Spleen (tissue), 7 donors: ENCODE results near the gene MDFI.

Experiments used
- POLR2A ChIP-seq, 3 donors: fragments of 450-650 bp; IDR thresholded peaks; one replicate each; pipeline ENCODE4 v1.5.1; 2017; ENCODE audit warnings: antibody characterized with exemption in 3 of 3, mild to moderate bottlenecking in 1 of 3
- POLR2AphosphoS5 ChIP-seq, 3 donors: sonication (generic); formaldehyde crosslinking; IDR thresholded peaks; one replicate each; pipeline ENCODE4 v1.5.1; 2017; ENCODE audit warnings: antibody characterized with exemption in 3 of 3
- TF ChIP-seq, protein P1 (sequence below), 11 experiments: fragments of 200-600 bp in 7 of 11; fragments of 450-650 bp in 4 of 11; sonication (generic) in 4 of 11; IDR thresholded peaks in 8 of 11; conservative IDR thresholded peaks in 3 of 11; 1 replicate in 7 of 11; 2 replicates in 4 of 11; pipeline versions ENCODE4 v1.4.0 to v1.8.0; 2016 to 2021; ENCODE audit warnings: antibody characterized with exemption in 11 of 11, inconsistent platforms in 4 of 11, mild to moderate bottlenecking in 1 of 11
- donor health status: DM: no; HTN: no; CAD: no; lungs with moderate emphysema.
- donor health status: DM: no; HTN: no; CAD: no.
- donor health status: DM: no; HTN: no; CAD: no.

DNA sequence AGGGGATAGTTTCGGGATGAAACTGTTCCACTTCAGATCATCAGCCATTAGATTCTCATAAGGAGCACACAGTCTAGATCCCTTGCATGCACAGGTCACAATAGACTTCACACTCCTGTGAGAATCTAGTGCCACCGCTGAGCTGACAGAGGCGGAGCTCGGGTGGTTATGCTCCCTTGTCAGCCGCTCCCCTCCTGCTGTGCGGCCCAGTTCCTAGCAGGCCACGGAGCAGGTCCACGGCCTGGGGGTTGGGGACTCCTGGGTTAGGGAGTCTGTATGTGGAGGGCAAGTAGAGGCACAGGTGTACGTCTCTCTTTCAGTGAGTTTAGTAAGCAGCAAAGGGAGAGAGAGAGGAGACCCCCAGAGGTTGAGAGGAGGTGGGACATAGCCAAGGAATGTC lies 30.5 kb upstream of the MDFI start:
- TF ChIP-seq, protein P1, sequence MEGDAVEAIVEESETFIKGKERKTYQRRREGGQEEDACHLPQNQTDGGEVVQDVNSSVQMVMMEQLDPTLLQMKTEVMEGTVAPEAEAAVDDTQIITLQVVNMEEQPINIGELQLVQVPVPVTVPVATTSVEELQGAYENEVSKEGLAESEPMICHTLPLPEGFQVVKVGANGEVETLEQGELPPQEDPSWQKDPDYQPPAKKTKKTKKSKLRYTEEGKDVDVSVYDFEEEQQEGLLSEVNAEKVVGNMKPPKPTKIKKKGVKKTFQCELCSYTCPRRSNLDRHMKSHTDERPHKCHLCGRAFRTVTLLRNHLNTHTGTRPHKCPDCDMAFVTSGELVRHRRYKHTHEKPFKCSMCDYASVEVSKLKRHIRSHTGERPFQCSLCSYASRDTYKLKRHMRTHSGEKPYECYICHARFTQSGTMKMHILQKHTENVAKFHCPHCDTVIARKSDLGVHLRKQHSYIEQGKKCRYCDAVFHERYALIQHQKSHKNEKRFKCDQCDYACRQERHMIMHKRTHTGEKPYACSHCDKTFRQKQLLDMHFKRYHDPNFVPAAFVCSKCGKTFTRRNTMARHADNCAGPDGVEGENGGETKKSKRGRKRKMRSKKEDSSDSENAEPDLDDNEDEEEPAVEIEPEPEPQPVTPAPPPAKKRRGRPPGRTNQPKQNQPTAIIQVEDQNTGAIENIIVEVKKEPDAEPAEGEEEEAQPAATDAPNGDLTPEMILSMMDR (IDR thresholded peaks at IDR 0.05 in 8 of 11, conservative IDR thresholded peaks at IDR 0.05 in 3 of 11) = no peak
- TF ChIP-seq POLR2A (IDR thresholded peaks at IDR 0.05) (no peak), POLR2AphosphoS5 (IDR thresholded peaks at IDR 0.05) (no peak)
